HG03064 (cell line): ENCODE measurements around the gene DCC.

Experiments used
- ATAC-seq: cut with Tn5 transposase; IDR thresholded peaks from one replicate; pipeline ENCODE4 v1.9.1; 2021; ENCODE audit warnings: low read depth; ENCODE audit not compliant: unreplicated experiment

The DCC gene

DNA sequence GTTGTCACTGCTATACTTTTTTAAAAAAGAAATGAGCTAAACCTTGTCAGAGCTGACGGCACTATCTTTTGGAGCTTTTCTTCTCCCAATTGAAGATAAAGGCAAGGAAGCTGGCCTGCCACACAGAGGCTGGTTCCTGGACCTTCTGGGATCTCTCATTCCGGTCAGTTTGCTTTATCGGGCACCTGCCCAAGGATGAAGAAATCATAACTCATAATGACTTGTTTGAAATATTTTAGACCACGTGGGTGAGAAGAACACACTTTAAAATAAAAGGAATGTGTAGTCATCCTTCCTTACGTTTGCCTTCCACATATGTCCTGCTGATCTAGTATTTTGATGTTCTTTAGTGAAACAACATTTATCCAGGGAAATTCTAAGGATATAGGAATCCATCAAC, 535.7 kb downstream of the DCC start:
- no peak for ATAC-seq

GRCh38 chr18:52888014-52888413, 548.0 kb downstream of the DCC start:
- ATAC-seq = no peak

- no peak for ATAC-seq
These were observed 554.8 kb downstream of the DCC start for GRCh38 chr18:52894801-52895200.

- no peak for ATAC-seq
These were observed 557.9 kb downstream of the DCC start for GRCh38 chr18:52897611-52898484.

- no peak for ATAC-seq
These were observed 558.6 kb downstream of the DCC start for GRCh38 chr18:52898485-52899058.

GRCh38 chr18:52902188-52902587, 562.2 kb downstream of the DCC start:
- no peak for ATAC-seq

DNA sequence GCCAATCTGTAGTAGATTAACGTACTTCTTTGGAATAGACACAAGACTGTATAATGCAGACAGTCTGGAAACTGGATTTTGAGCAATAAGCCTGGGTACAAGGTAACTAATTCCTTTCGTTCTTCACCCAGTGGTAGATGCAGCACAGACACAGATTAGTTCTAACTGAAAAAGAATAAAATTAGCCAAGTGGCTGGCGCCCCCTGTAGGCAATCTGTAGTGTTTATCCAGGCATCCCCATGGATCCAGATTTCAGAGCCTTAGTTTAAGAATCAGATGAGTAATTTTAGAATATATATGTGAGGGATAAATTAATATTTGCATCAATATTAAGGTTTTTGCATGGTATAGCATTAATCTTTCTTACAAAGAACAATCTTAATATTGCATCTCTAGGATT, 563.9 kb downstream of the DCC start:
- no peak for ATAC-seq

DNA sequence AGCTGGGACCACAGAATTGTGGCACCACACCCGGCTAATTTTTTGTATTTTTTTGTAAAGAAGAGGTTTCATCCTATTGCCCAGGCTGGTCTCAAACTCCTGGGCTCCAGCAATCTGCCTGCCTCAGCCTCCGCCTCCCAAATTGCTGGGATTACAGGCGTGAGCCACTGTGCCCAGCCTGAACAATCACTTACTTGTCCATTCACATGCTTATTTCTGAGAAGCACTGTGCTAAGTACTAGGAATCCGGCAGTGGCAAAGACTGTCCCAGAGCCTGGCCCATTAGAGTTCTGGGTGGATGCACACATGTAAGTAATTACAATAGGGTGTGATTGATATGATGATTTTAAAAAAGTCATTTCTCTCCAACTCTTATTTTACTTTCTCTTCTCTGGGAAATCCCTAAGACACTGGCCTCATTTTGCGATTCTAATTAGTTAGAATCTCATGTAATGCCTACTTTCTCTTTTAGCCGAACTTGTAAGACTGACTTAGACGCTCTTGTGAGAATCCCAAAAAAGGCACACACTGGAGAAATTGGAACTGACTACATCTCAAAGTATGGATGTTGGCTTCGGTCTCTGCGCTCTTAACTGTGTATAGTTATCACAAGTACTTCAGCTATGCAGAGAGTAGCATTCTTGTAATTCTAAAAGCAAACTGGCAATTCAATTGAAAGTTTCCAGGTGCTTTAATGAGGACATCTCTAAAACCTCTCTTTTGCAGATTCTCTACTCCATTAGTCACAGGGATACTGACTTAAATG, 567.7 kb downstream of the DCC start:
- ATAC-seq = no peak

GRCh38 chr18:52914148-52914547, 574.2 kb downstream of the DCC start:
- ATAC-seq = no peak

DNA sequence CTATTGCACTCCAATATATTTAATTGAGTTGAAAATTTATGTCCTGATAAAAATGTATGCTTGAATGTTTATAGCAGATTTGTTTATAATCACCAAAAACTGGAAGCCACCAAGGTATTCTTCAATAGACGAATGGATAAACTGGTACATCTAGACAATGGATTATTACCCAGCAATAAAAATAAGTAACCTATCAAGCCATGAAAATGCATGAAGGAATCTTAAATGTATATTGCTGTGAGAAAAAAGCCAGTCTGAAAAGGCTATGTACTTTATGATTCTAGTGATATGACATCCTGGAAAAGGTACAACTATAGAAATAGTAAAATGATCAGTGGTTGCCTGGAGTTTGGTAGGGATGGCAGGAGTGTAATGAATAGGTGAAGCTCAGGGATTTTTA, 580.7 kb downstream of the DCC start:
- no peak for ATAC-seq

- ATAC-seq = no peak
These were observed 593.4 kb downstream of the DCC start for GRCh38 chr18:52933356-52933755.

DNA sequence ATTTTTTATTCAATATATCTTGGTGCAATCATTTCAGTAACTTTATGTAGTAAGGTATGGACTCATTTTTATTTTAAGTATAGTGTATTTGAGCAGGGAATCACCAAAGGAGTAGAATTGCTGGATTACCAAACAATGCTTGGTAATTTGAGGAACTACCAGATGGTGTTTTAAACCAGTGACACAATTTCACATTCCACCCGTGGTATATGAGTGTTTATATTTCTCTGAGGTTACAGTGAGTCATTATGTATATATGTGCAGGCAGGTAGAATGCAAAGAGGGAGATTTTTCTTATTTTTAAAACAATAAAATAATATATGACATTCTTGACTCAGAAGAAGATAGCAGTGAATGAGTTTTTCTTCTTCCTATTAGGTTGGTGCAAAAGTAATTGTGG, 596.9 kb downstream of the DCC start:
- ATAC-seq = no peak

DNA sequence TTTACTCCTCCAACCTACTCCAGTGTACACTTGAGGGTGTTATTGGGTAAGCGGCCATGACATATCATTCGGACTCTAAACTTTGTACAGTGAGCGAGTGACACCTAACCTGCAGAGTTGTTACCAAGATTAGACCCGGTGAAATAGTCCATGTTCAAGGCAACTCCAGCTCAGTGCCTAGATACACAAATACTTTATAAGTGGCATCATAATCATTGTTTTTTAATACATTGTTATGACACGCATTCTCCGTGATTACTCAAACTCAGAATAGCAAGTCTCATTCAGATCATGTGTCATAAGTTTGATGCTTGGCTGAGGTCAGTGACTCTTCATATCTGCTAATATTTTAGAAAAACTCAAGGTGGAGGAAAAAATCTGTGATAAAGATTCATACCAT, 597.8 kb downstream of the DCC start:
- no peak for ATAC-seq

- ATAC-seq = no peak
These were observed 605.6 kb downstream of the DCC start for GRCh38 chr18:52945552-52945951.

GRCh38 chr18:52948868-52949444, 609.0 kb downstream of the DCC start:
- no peak for ATAC-seq

DNA sequence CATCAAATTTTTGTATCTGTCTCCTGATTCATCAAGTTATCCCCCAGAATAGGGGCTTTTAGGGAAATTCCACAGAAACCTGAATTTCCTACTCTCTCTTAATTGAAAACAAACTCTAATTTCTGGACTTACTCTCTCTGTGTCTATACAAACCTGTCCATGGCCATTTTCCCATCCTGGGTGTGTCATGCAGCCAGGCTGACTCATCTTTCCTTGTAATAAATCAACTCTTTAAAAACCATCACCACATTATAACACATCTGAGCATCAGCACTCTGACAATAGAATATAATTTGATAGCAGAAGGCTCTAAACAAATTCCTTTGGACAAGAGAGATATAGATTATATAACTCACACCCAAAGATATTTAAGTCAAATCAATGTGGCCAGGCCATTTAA, 610.2 kb downstream of the DCC start:
- ATAC-seq = no peak

DNA sequence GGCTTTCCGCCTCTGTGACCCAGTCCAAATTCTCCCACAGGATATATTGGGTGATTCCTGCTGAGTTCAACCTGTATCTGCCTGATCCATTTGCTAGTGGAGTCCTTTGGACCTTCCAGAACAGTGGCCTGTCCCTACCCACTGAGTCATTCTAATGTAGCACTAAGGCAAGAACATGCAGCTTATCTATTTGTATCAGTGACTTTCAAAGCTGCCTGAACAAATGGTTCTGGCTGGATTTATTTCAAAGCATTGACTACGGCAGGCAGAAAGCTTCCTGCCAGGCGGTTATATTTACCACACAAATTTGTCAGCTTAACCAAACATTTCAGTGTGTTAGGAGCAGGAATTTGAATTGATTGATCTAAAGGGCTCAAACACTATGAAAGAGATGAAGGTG, 613.4 kb downstream of the DCC start:
- no peak for ATAC-seq

DNA sequence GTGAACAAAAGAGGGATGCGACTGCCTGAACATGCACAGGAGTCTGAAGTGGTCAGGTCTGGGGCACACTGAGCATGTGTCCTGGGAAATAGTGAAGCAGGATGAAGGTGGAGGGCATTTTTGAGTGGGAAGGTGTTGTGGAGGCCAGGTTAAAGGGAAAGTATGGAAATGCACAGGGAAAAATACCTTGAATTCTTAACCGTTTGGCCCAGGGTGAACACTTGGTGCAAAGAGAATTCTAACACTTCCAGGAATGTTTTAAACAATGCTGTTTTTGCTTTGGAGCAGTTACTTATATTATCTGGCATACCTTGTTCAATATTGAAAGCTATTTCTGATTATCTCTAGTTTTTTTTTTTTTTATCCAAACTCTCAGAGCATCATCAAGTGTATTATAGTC, 623.5 kb downstream of the DCC start:
- no peak for ATAC-seq

DNA sequence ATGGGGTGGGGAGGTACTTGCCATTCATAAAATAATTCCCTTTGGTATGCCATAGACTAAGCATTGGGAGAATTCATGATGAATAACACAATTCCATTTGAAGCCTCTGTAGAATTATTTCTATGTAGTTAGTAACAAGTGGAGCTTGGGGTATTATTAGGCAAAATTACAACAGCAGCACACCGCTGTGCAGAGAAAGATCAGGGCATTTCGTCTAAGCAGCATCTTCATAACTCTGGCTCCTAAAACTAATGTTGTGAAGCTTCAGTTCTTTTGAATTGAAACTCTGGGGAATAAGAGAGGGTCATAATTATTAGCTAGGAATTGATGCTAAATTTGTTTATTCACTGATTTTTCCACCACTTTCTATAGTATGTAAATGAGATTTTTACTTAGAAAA, 630.7 kb downstream of the DCC start:
- ATAC-seq = no peak

DNA sequence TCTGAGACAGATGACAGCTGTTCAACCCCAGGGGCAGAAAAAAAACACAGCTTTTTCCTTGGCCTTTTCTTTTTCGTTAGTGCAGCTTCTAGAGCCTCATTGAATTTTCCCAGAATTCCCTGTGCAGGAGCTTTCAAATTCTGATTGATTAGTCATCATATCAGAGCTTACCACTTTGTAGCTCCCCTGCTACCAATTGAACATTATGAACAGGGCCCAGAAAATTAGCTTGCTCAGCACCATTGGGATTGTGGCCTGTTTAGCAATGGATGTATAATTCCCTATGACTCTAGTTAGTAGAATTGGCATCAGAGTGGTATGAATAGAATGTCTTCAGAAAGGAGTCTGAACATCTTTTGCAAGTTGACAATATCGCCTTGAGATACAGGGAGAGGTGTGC, 631.1 kb downstream of the DCC start:
- ATAC-seq = no peak

DNA sequence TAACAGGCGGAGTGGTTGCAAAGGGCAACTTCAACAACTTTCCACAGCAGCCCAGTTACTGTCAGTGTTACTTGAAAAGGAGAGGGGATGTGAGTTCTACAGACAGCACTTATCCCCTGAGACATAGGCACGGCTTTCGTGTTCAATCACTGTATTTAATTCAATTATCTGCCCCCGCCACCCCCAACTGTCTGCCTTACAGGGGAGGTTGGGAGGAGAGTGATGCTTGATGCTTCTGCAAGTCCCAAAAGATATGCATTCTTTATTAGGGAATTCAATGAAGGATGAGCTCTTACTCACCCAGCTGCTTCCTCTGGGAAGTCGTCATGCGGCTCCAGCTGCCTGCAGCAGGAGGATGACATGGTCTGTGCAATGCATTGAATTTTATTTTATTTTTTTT, 639.9 kb downstream of the DCC start:
- ATAC-seq = no peak
